D721Med (cell line): ENCODE data around the gene MYH16.
A peak's percentile ranks its signal among the peaks of the same experiment; 100 is the strongest.
"Not testable (repeated sequence)": the region's sequence is repeated elsewhere in the genome, so short reads cannot be mapped to it uniquely, and the experiment has no call there.

ENCODE experiments used
- DNase-seq: peaks from one replicate; pipeline ENCODE4 v3.0.0; 2011; ENCODE audit warnings: low spot score; ENCODE audit not compliant: insufficient read length
- FAIRE-seq: peaks from 2 replicates; lab custom pipeline; 2011; peaks lifted over from hg19 to GRCh38; lab: Jason Lieb, UNC
- CTCF ChIP-seq: IDR thresholded peaks from 2 replicates; pipeline ENCODE4 v1.5.1; 2012; ENCODE audit warnings: mild to moderate bottlenecking, control low read depth; ENCODE audit not compliant: insufficient read depth; ENCODE audit errors: missing control alignments

MYH16 gene

GRCh38 chr7:99310004-99310403, 37.4 kb downstream of the MYH16 start:
- DNase-seq (no peak), FAIRE-seq (no peak)
- TF ChIP-seq CTCF = no peak

GRCh38 chr7:99311702-99312101, 39.1 kb downstream of the MYH16 start:
- DNase-seq (no peak), FAIRE-seq (no peak)
- no peak for TF ChIP-seq CTCF

GRCh38 chr7:99312316-99313203, 39.9 kb downstream of the MYH16 start:
- TF ChIP-seq CTCF = peak; percentile 77
- peak; percentile 57 for DNase-seq
- no peak for FAIRE-seq

- TF ChIP-seq CTCF = no peak
- FAIRE-seq (no peak), DNase-seq (no peak)
These were observed 40.5 kb downstream of the MYH16 start for GRCh38 chr7:99313204-99313573.

- no peak for DNase-seq
- no peak for TF ChIP-seq CTCF
- FAIRE-seq = no peak
These were observed 41.9 kb downstream of the MYH16 start for GRCh38 chr7:99314504-99314903.

GRCh38 chr7:99320371-99320770, 47.7 kb downstream of the MYH16 start:
- TF ChIP-seq CTCF = no peak
- DNase-seq (no peak), FAIRE-seq (no peak)

GRCh38 chr7:99322659-99323058, 50.0 kb downstream of the MYH16 start:
- FAIRE-seq, DNase-seq: not testable (repeated sequence)

GRCh38 chr7:99324559-99324958, 51.9 kb downstream of the MYH16 start:
- FAIRE-seq (no peak), DNase-seq (no peak)
- TF ChIP-seq CTCF = no peak
